Fibroblast of skin of right biceps (primary cell): Measurements from ENCODE around the gene UEVLD.

Experiments used
- DNase-seq: peaks from one replicate; pipeline ENCODE4 v3.0.0-alpha.2; 2013

The UEVLD gene

DNA sequence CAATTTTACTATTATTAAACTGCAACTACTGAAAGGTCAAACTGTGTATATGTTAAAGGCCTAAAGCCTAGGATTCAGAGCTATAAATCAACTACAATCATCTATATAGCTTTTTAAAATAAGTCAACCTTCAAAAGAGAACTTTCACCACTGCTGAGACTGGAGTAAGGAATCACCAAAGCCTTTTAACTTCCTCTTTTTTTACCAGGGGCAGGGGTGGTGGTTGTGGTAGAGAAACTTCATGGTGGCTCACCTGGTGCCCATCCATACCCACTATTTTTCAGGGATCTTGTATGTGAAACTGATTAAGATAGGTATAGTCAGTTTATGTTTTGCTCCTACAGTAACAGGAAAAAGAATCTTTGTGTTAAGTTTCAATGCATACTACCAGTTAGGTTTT is 93.3 kb downstream of the UEVLD start:
- no peak for DNase-seq

DNA sequence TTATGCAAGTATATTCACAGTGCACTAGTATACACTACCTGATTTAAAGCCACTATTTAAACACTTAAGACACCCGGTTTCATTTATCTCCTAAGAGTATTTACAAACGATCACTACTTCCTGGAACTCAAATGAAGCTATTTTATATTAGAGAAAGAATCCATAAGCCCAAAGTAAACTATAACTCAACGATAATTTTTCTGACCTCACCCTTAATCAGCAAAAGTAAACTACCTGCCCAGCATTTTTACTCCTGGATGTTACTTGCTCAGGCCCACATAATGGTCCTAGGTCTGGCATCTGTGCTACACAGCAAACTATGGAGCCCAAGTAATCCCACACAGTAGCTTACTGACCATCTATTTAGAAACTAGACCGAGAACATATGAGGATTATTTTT is 95.2 kb downstream of the UEVLD start:
- no peak for DNase-seq

DNA sequence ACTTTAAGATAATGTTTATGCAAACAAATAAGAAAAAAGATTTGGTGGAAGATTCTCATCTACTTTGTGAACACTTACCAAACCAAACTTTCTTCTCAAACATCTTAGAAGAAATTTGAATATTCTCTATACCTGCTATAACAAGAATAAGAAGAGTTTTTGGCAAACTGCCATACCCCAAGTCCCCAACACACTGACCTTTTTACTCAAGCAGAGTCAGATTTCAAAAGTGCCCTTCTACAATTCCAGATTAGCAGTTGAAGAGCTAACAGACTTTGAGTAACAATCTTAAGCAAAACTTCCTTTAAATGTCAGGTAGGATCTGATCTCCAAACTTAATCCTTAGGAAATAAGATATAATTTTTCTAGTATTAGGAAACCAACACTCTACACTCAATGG is 95.6 kb downstream of the UEVLD start:
- DNase-seq: no peak

DNA sequence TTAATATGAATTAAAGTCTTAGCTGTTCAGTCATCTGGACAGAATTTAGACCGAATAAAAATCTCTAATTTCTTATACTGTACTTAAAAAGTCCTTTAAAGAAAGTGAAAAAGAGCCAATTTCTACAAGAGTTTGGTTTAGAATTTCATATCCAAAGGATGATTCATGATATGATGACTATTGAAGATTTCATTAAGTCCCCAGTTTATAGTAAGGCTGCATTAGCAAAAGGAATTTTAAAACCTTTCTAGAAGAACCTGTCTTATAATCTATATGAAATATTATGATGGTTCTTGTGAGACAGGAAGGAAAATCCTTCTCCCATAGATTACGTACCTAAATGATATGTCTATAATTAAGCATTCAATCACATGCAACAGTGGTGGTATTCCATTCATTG is 96.6 kb downstream of the UEVLD start:
- peak; percentile 7 for DNase-seq

DNA sequence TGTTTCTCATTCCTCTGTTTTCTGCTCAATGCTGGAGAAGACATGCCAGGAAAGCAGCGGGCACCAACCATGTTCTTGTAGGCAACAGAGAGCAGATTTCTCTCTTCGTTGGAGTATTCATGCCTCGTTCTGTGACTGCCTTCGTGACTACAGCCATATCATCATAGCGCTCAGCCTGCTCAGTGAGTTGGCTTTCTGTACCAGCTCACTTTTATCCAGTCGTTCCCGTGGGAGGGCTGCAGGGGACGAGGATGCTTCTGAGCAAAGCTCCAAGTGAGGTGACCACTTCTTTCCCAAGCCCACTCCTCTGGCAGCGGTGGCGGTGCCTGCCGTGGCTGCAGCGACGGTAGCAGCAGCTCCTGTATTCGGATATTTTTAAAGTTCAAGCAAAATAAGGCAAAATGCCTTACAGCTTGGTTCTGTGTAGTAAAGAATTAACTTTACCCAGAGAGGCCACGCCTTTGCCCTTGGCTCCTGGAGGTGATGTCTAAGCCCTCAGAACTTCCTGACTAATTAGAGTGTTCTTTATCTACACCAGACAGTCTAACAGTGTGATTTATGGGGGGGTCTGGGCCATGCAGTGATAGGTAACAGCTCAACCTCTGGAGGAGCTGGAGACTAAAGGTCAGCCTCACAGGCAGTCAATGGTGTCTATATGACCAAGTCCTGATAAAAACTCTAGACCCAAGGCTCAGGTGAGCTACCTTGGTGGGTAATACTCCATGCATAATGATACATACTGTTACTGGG is 97.6 kb downstream of the UEVLD start:
- no peak for DNase-seq

DNA sequence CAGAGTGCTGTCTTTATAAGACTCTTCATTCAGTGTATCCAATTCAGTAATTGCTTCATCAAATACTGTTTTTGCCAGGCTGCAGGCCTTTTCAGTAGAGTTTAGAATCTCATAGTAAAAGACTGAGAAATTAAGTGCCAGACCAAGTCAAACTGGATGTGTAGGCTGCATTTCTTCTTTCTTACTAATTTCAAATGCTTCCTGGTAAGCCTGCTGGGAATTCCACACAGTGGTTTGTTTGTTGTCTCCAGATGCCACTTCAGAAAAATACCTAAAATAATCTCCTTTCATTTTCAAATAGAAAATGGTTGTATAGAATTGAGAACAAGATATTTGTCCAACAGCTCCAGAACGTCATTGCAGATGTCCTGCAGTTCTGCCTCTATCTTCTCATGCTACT is 98.2 kb downstream of the UEVLD start:
- no peak for DNase-seq

DNA sequence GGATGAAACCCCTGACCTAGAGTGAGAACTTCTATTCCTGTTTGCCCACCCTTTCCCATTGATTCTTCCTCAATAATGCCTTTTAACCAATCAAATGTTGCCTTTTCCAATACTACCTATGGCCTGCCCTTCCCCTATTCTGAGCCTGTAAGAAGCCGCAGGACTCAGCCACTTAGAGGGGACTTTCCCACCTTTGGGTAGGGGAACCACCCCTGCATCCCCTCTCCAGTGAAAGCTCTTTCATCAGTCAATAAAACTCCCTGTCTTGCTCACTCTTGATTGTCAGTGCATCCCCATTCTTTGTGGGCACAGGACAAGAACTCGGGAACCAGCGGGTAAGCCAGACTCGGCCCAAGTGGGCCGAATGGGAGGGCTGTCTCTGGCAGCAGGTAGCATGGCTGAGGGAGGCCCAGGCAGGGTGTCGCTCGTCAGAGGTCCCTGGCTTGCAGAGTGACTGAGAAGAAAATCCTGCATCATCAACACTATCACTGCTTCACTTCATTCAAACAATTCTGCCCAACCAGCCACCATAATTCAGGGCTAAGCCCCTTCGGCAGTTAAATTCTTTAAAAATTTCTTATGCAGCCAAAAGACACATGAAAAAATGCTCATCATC is 102.5 kb downstream of the UEVLD start:
- no peak for DNase-seq
